HG03457 (cell line): ENCODE data around the gene PTGES3L.
"Not testable (repeated sequence)": the region's sequence is repeated elsewhere in the genome, so short reads cannot be mapped to it uniquely, and the experiment has no call there.

Experiments used
- ATAC-seq: cut with Tn5 transposase; IDR thresholded peaks from one replicate; pipeline ENCODE4 v1.9.1; 2021; ENCODE audit warnings: moderate number of reproducible peaks; ENCODE audit not compliant: unreplicated experiment

Gene PTGES3L

GRCh38 chr17:42922294-42922693 lies 57.6 kb downstream of the PTGES3L start:
- no peak for ATAC-seq

DNA sequence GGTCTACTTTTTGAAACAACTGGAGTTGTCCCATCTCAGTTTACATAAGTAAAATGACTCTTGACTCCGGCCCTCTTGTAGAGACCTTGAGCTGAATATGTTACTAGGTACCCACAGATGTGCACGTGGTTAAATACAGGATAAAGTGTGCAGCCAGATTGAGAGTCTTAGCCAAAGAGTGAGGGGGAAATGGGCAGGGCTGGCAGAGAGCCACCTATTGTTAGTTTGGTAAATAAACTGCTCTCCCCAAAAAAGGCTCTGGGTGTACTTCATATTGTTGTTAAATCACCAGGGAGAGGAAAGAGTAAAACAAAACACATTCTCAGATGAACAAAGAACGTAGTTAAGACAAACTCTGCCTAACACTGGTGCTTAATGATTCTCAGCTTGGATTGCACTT lies 59.0 kb downstream of the PTGES3L start:
- ATAC-seq = no peak

GRCh38 chr17:42920106-42920900 lies 59.6 kb downstream of the PTGES3L start:
- ATAC-seq = no peak

DNA sequence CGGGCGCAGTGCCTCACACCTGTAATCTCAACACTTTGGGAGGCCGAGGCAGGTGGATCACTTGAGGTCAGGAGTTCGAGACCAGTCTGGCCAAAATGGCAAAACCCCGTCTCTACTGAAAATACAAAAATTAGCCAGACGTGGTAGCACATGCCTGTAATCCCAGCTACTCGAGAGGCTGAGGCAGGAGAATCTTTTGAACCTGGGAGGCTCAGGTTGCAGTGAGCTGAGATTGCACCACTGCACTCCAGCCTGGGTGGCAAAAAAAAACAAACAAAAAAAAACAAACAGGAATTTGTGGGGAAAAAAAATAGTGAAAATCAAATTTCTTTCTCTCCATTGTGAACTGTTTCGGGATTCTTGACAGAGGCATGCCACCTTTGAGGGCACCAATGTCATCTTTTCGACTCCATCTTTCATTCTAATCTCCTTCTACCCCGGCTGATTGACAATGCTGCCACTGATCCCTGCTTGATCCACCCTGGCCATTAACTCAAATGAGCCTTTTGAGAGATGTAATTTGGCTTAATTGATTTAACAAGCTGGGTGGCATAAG lies 60.3 kb downstream of the PTGES3L start:
- ATAC-seq = not testable (repeated sequence)

- no peak for ATAC-seq
These were observed 60.9 kb downstream of the PTGES3L start for GRCh38 chr17:42918902-42919521.
